SK-N-MC (cell line): ENCODE results near the gene MIA3.

Experiments
- EZH2 ChIP-seq: fragments of 200-600 bp; sonication (generic); IDR thresholded peaks from one replicate; pipeline ENCODE4 v1.6.1; 2017; ENCODE audit warnings: antibody characterized with exemption
- POLR2AphosphoS5 ChIP-seq: IDR thresholded peaks from 2 replicates; pipeline ENCODE4 v1.6.1; 2012; ENCODE audit warnings: mild to moderate bottlenecking, low read depth, low read length, borderline replicate concordance

DNA sequence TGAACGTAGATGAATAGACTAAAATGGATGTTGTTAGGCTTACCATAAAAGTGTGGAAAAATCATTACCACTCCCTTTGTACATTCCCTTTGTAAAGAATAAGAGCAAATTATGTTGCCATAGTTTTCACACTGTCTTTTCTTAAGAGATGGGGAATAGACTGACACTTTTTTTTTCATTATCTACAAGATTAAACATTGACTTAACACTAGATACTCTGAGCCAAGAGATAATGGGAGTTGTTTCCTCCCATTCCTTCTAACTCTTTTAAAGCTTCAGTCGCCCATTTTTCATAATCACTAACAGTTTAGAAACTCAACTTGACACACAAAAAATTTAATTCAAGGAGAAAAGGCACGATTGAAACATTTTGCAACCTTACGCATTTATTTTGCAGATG, 84.3 kb downstream of the MIA3 start:
- no peak for TF ChIP-seq EZH2
- no peak for TF ChIP-seq POLR2AphosphoS5
